ENCODE results near the gene PRDM11.
A peak's percentile ranks its signal among the peaks of the same experiment; 100 is the strongest.

PRDM11 gene

GRCh38 chr11:45212566-45213315, 66.3 kb downstream of the PRDM11 start:
- no peak for DNase-seq

- no peak for DNase-seq
Observed at GRCh38 chr11:45213316-45213665, 66.9 kb downstream of the PRDM11 start.

- DNase-seq = no peak
Observed at GRCh38 chr11:45213717-45214116, 67.3 kb downstream of the PRDM11 start.

GRCh38 chr11:45215098-45215865, 68.8 kb downstream of the PRDM11 start:
- no peak for DNase-seq

- no peak for DNase-seq
Observed at GRCh38 chr11:45216031-45216430, 69.6 kb downstream of the PRDM11 start.

- DNase-seq = no peak
Observed at GRCh38 chr11:45216901-45217300, 70.5 kb downstream of the PRDM11 start.

- DNase-seq = no peak
Observed at GRCh38 chr11:45217991-45218390, 71.6 kb downstream of the PRDM11 start.

GRCh38 chr11:45218705-45219104, 72.3 kb downstream of the PRDM11 start:
- DNase-seq = no peak

GRCh38 chr11:45219411-45219810, 73.0 kb downstream of the PRDM11 start:
- no peak for DNase-seq

GRCh38 chr11:45223496-45223895, 77.1 kb downstream of the PRDM11 start:
- DNase-seq = no peak

GRCh38 chr11:45224766-45225165, 78.3 kb downstream of the PRDM11 start:
- no peak for DNase-seq

- no peak for DNase-seq
Observed at GRCh38 chr11:45225277-45225676, 78.8 kb downstream of the PRDM11 start.

- DNase-seq = no peak
Observed at GRCh38 chr11:45225961-45226871, 79.8 kb downstream of the PRDM11 start.

- DNase-seq = no peak
Observed at GRCh38 chr11:45226901-45227300, 80.5 kb downstream of the PRDM11 start.

GRCh38 chr11:45227836-45228235, 81.4 kb downstream of the PRDM11 start:
- no peak for DNase-seq

- DNase-seq = no peak
Observed at GRCh38 chr11:45229401-45230020, 83.1 kb downstream of the PRDM11 start.

- no peak for DNase-seq
Observed at GRCh38 chr11:45232341-45233080, 86.1 kb downstream of the PRDM11 start.

- DNase-seq = peak; percentile 21 to 55
Observed at GRCh38 chr11:45233121-45233803, 86.8 kb downstream of the PRDM11 start.

GRCh38 chr11:45233804-45234170, 87.3 kb downstream of the PRDM11 start:
- no peak for DNase-seq

- no peak for DNase-seq
Observed at GRCh38 chr11:45234306-45235006, 88.0 kb downstream of the PRDM11 start.
